Body of pancreas (tissue), 4 donors: Measurements from ENCODE around the gene DEF6.

Experiments
- POLR2A ChIP-seq, 3 donors: fragments of 450-650 bp; IDR thresholded peaks; one replicate each; pipeline ENCODE4 v1.6.1; 2016; ENCODE audit warnings: antibody characterized with exemption in 3 of 3, mild to moderate bottlenecking in 2 of 3
- TF ChIP-seq, protein P1 (sequence below), 7 experiments: fragments of 450-650 bp in 4 of 7; fragments of 200-600 bp in 3 of 7; sonication (generic) in 3 of 7; IDR thresholded peaks; one replicate each; pipeline ENCODE4 v1.5.1; 2016 to 2019; ENCODE audit warnings: antibody characterized with exemption in 7 of 7

DNA sequence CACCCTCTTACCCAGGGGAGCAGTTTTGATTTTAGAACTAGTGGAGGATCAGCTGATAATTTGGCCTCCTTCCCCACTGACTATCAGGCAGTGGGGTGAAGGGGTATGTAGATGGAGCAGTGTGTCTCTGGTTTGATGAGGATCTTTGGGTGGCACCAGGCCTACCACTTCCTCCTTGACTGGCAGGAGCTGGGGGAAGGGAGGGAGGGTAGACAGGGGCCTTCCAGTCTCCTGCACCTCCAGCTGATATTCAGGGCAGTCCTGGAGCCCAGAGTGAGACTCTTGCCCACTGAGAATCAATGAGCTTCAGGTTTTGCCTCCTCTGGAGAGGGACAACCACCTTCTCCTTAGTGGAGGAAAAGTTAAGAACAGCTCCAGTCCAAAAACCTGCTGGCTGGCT, 3.2 kb downstream of the DEF6 start:
- TF ChIP-seq, protein P1, sequence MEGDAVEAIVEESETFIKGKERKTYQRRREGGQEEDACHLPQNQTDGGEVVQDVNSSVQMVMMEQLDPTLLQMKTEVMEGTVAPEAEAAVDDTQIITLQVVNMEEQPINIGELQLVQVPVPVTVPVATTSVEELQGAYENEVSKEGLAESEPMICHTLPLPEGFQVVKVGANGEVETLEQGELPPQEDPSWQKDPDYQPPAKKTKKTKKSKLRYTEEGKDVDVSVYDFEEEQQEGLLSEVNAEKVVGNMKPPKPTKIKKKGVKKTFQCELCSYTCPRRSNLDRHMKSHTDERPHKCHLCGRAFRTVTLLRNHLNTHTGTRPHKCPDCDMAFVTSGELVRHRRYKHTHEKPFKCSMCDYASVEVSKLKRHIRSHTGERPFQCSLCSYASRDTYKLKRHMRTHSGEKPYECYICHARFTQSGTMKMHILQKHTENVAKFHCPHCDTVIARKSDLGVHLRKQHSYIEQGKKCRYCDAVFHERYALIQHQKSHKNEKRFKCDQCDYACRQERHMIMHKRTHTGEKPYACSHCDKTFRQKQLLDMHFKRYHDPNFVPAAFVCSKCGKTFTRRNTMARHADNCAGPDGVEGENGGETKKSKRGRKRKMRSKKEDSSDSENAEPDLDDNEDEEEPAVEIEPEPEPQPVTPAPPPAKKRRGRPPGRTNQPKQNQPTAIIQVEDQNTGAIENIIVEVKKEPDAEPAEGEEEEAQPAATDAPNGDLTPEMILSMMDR (IDR thresholded peaks at IDR 0.05) = no peak
- TF ChIP-seq POLR2A (IDR thresholded peaks at IDR 0.05) = no peak
